ENCODE results near the gene PCNX2.
"Not testable (repeated sequence)": the region's sequence is repeated elsewhere in the genome, so short reads cannot be mapped to it uniquely, and the experiment has no call there.

Gene PCNX2

GRCh38 chr1:233121947-233122559 lies 173.5 kb downstream of the PCNX2 start:
- H3K4me1 ChIP-seq (ENCODE audit: control insufficient read depth in 1 of 2, insufficient read depth in 2 of 2, low read length in 2 of 2): no peaks in the 10 kb centered on the region

GRCh38 chr1:233114860-233115259 lies 180.7 kb downstream of the PCNX2 start:
- Histone ChIP-seq H3K9me3 (ENCODE audit: control insufficient read depth in 1 of 2, low read length in 2 of 2) (no peaks in the 10 kb centered on the region), H3K27ac (ENCODE audit: low read depth, low read length) (no peak overlapping the region), H3K4me3 (ENCODE audit: low read depth in 1 of 2, low read length in 2 of 2) (no peak overlapping the region)

More at GRCh38 chr1:233121947-233122559, 173.5 kb downstream of the PCNX2 start:
- Histone ChIP-seq H3K27me3 (ENCODE audit: control insufficient read depth in 1 of 2, insufficient read depth in 2 of 2, low read length in 2 of 2) (no peaks in the 10 kb centered on the region), H3K9me3 (ENCODE audit: control insufficient read depth in 1 of 2, low read length in 2 of 2) (no peaks in the 10 kb centered on the region), H3K36me3 (ENCODE audit: control insufficient read depth in 1 of 2, insufficient read depth in 2 of 2, low read length in 2 of 2) (no peaks in the 10 kb centered on the region), H3K27ac (ENCODE audit: low read depth, low read length) (no peak overlapping the region), H3K9ac (ENCODE audit: low read depth in 1 of 2, low read length in 2 of 2) (no peak overlapping the region), H3K4me3 (ENCODE audit: low read depth in 1 of 2, low read length in 2 of 2) (no peak overlapping the region)

GRCh38 chr1:233114159-233114558 lies 181.4 kb downstream of the PCNX2 start:
- Histone ChIP-seq H3K4me1 (ENCODE audit: control insufficient read depth in 1 of 2, insufficient read depth in 2 of 2, low read length in 2 of 2) (peaks cover 3 to 8% of the 10 kb centered on the region in 2 donors), H3K4me3 (ENCODE audit: low read depth in 1 of 2, low read length in 2 of 2) (no peak overlapping the region), H3K9me3 (ENCODE audit: control insufficient read depth in 1 of 2, low read length in 2 of 2) (no peaks in the 10 kb centered on the region), H3K27me3 (ENCODE audit: control insufficient read depth in 1 of 2, insufficient read depth in 2 of 2, low read length in 2 of 2) (no peaks in the 10 kb centered on the region), H3K9ac (ENCODE audit: low read depth in 1 of 2, low read length in 2 of 2) (no peak overlapping the region), H3K36me3 (ENCODE audit: control insufficient read depth in 1 of 2, insufficient read depth in 2 of 2, low read length in 2 of 2) (no peaks in the 10 kb centered on the region), H3K27ac (ENCODE audit: low read depth, low read length) (no peak overlapping the region)

More at GRCh38 chr1:233114860-233115259, 180.7 kb downstream of the PCNX2 start:
- no peaks in the 10 kb centered on the region for H3K27me3 ChIP-seq (ENCODE audit: control insufficient read depth in 1 of 2, insufficient read depth in 2 of 2, low read length in 2 of 2)
- no peak overlapping the region for H3K9ac ChIP-seq (ENCODE audit: low read depth in 1 of 2, low read length in 2 of 2)
- peaks cover 3 to 8% of the 10 kb centered on the region in 2 donors for H3K4me1 ChIP-seq (ENCODE audit: control insufficient read depth in 1 of 2, insufficient read depth in 2 of 2, low read length in 2 of 2)
- H3K36me3 ChIP-seq (ENCODE audit: control insufficient read depth in 1 of 2, insufficient read depth in 2 of 2, low read length in 2 of 2): no peaks in the 10 kb centered on the region

- H3K36me3 ChIP-seq (ENCODE audit: control insufficient read depth in 1 of 2, insufficient read depth in 2 of 2, low read length in 2 of 2): no peaks in the 10 kb centered on the region
- H3K4me1 ChIP-seq (ENCODE audit: control insufficient read depth in 1 of 2, insufficient read depth in 2 of 2, low read length in 2 of 2): peaks cover 3 to 8% of the 10 kb centered on the region in 2 donors
- H3K27me3 ChIP-seq (ENCODE audit: control insufficient read depth in 1 of 2, insufficient read depth in 2 of 2, low read length in 2 of 2): no peaks in the 10 kb centered on the region
- H3K9me3 ChIP-seq (ENCODE audit: control insufficient read depth in 1 of 2, low read length in 2 of 2): no peaks in the 10 kb centered on the region
- H3K27ac ChIP-seq (ENCODE audit: low read depth, low read length): no peak overlapping the region
- no peak overlapping the region for H3K9ac ChIP-seq (ENCODE audit: low read depth in 1 of 2, low read length in 2 of 2)
- H3K4me3 ChIP-seq (ENCODE audit: low read depth in 1 of 2, low read length in 2 of 2): peak overlapping the region in 1 of 2 donors; percentile 17
Measured at GRCh38 chr1:233113009-233113879, 182.3 kb downstream of the PCNX2 start.

GRCh38 chr1:233112186-233113008 lies 183.1 kb downstream of the PCNX2 start:
- peaks cover 3 to 8% of the 10 kb centered on the region in 2 donors for H3K4me1 ChIP-seq (ENCODE audit: control insufficient read depth in 1 of 2, insufficient read depth in 2 of 2, low read length in 2 of 2)
- H3K27ac ChIP-seq (ENCODE audit: low read depth, low read length): no peak overlapping the region
- H3K9me3 ChIP-seq (ENCODE audit: control insufficient read depth in 1 of 2, low read length in 2 of 2): no peaks in the 10 kb centered on the region
- H3K27me3 ChIP-seq (ENCODE audit: control insufficient read depth in 1 of 2, insufficient read depth in 2 of 2, low read length in 2 of 2): no peaks in the 10 kb centered on the region
- no peak overlapping the region for H3K9ac ChIP-seq (ENCODE audit: low read depth in 1 of 2, low read length in 2 of 2)
- H3K36me3 ChIP-seq (ENCODE audit: control insufficient read depth in 1 of 2, insufficient read depth in 2 of 2, low read length in 2 of 2): no peaks in the 10 kb centered on the region
- no peak overlapping the region for H3K4me3 ChIP-seq (ENCODE audit: low read depth in 1 of 2, low read length in 2 of 2)

- H3K4me1 ChIP-seq (ENCODE audit: control insufficient read depth in 1 of 2, insufficient read depth in 2 of 2, low read length in 2 of 2): peaks cover 3 to 8% of the 10 kb centered on the region in 2 donors
- no peak overlapping the region for H3K27ac ChIP-seq (ENCODE audit: low read depth, low read length)
- no peaks in the 10 kb centered on the region for H3K9me3 ChIP-seq (ENCODE audit: control insufficient read depth in 1 of 2, low read length in 2 of 2)
- no peak overlapping the region for H3K9ac ChIP-seq (ENCODE audit: low read depth in 1 of 2, low read length in 2 of 2)
- no peaks in the 10 kb centered on the region for H3K36me3 ChIP-seq (ENCODE audit: control insufficient read depth in 1 of 2, insufficient read depth in 2 of 2, low read length in 2 of 2)
- no peak overlapping the region for H3K4me3 ChIP-seq (ENCODE audit: low read depth in 1 of 2, low read length in 2 of 2)
- no peaks in the 10 kb centered on the region for H3K27me3 ChIP-seq (ENCODE audit: control insufficient read depth in 1 of 2, insufficient read depth in 2 of 2, low read length in 2 of 2)
Measured at GRCh38 chr1:233111731-233112130, 183.8 kb downstream of the PCNX2 start.

GRCh38 chr1:233109096-233109495 lies 186.4 kb downstream of the PCNX2 start:
- Histone ChIP-seq H3K27me3 (ENCODE audit: control insufficient read depth in 1 of 2, insufficient read depth in 2 of 2, low read length in 2 of 2) (no peaks in the 10 kb centered on the region), H3K9ac (ENCODE audit: low read depth in 1 of 2, low read length in 2 of 2) (no peak overlapping the region), H3K4me3 (ENCODE audit: low read depth in 1 of 2, low read length in 2 of 2) (no peak overlapping the region), H3K27ac (ENCODE audit: low read depth, low read length) (no peak overlapping the region), H3K36me3 (ENCODE audit: control insufficient read depth in 1 of 2, insufficient read depth in 2 of 2, low read length in 2 of 2) (no peaks in the 10 kb centered on the region), H3K9me3 (ENCODE audit: control insufficient read depth in 1 of 2, low read length in 2 of 2) (no peaks in the 10 kb centered on the region), H3K4me1 (ENCODE audit: control insufficient read depth in 1 of 2, insufficient read depth in 2 of 2, low read length in 2 of 2) (peaks cover 3 to 8% of the 10 kb centered on the region in 2 donors)

- not testable (repeated sequence) for H3K27ac ChIP-seq (ENCODE audit: low read depth, low read length); H3K9ac ChIP-seq (ENCODE audit: low read depth in 1 of 2, low read length in 2 of 2); H3K4me3 ChIP-seq (ENCODE audit: low read depth in 1 of 2, low read length in 2 of 2); H3K9me3 ChIP-seq (ENCODE audit: control insufficient read depth in 1 of 2, low read length in 2 of 2); H3K27me3 ChIP-seq (ENCODE audit: control insufficient read depth in 1 of 2, insufficient read depth in 2 of 2, low read length in 2 of 2); H3K4me1 ChIP-seq (ENCODE audit: control insufficient read depth in 1 of 2, insufficient read depth in 2 of 2, low read length in 2 of 2); H3K36me3 ChIP-seq (ENCODE audit: control insufficient read depth in 1 of 2, insufficient read depth in 2 of 2, low read length in 2 of 2)
Measured at GRCh38 chr1:233107716-233108130, 187.8 kb downstream of the PCNX2 start.

GRCh38 chr1:233107130-233107660 lies 188.3 kb downstream of the PCNX2 start:
- Histone ChIP-seq H3K27ac (ENCODE audit: low read depth, low read length) (no peak overlapping the region), H3K27me3 (ENCODE audit: control insufficient read depth in 1 of 2, insufficient read depth in 2 of 2, low read length in 2 of 2) (no peaks in the 10 kb centered on the region), H3K4me1 (ENCODE audit: control insufficient read depth in 1 of 2, insufficient read depth in 2 of 2, low read length in 2 of 2) (no peaks in the 10 kb centered on the region), H3K9ac (ENCODE audit: low read depth in 1 of 2, low read length in 2 of 2) (no peak overlapping the region), H3K36me3 (ENCODE audit: control insufficient read depth in 1 of 2, insufficient read depth in 2 of 2, low read length in 2 of 2) (no peaks in the 10 kb centered on the region), H3K9me3 (ENCODE audit: control insufficient read depth in 1 of 2, low read length in 2 of 2) (no peaks in the 10 kb centered on the region), H3K4me3 (ENCODE audit: low read depth in 1 of 2, low read length in 2 of 2) (no peak overlapping the region)
